CD4-positive, alpha-beta T cell (primary cell): ENCODE data around the gene TMEM127. TPM values are rescaled to one million over a fixed set of nuclear protein-coding genes. Genes with fewer than 3 reads are reported as not detected.

Experiments used
- ATAC-seq: fragments of 200-7000 bp; cut with Tn5 transposase; one replicate; pipeline ENCODE4 v1.10.0; 2022; ENCODE audit warnings: mild to moderate bottlenecking; ENCODE audit not compliant: poor library complexity
- CTCF ChIA-PET: fragments of 350-600 bp; sonication (Branson Sonifier 250); formaldehyde crosslinking; loops from one replicate; lab custom pipeline; 2021; ENCODE audit warnings: antibody characterized with exemption, inconsistent platforms; lab: Charles Lee
- POLR2A ChIA-PET: fragments of 350-600 bp; sonication (Branson Sonifier 250); formaldehyde crosslinking; loops from one replicate; lab custom pipeline; 2021; ENCODE audit warnings: antibody characterized with exemption, inconsistent platforms; lab: Charles Lee
- DNase-seq, 14 experiments: peaks; one replicate each; pipeline ENCODE4 v3.0.0-alpha.2; 2013 to 2020; ENCODE audit warnings: mixed read lengths in 2 of 14
- H3K27ac ChIP-seq, 2 donors: one replicate each; pipeline versions ENCODE4 v1.5.1 to v1.7.0; 2013; ENCODE audit warnings: low read length in 2 of 2, low read depth in 1 of 2, mild to moderate bottlenecking in 1 of 2
- H3K27me3 ChIP-seq, 2 experiments: 1 replicate in 1 of 2; 2 replicates in 1 of 2; pipeline versions ENCODE4 v1.6.1 to v1.7.0; 2013; ENCODE audit warnings: low read length in 2 of 2, control low read depth in 1 of 2, mild to moderate bottlenecking in 1 of 2, moderate library complexity in 1 of 2; ENCODE audit not compliant: insufficient read depth in 2 of 2, control insufficient read depth in 1 of 2
- H3K36me3 ChIP-seq: one replicate; pipeline ENCODE4 v1.6.1; 2013; ENCODE audit warnings: low read length, control low read depth; ENCODE audit not compliant: insufficient read depth
- H3K4me1 ChIP-seq: one replicate; pipeline ENCODE4 v1.6.1; 2013; ENCODE audit warnings: low read length, control low read depth; ENCODE audit not compliant: insufficient read depth
- H3K4me3 ChIP-seq: one replicate; pipeline ENCODE4 v1.5.1; 2013; ENCODE audit warnings: mild to moderate bottlenecking, low read length, moderate library complexity
- H3K9me3 ChIP-seq, 2 experiments: 1 replicate in 1 of 2; 2 replicates in 1 of 2; pipeline versions ENCODE4 v1.6.1 to v1.7.0; 2013; ENCODE audit warnings: low read length in 2 of 2, mild to moderate bottlenecking in 2 of 2, control low read depth in 1 of 2, moderate library complexity in 1 of 2; ENCODE audit not compliant: control insufficient read depth in 1 of 2, insufficient read depth in 1 of 2
- H3K27ac Mint-ChIP-seq: one replicate; pipeline ENCODE4 v1.8.0; 2020; ENCODE audit warnings: mixed read lengths
- H3K27me3 Mint-ChIP-seq: one replicate; pipeline ENCODE4 v1.8.0; 2021; ENCODE audit warnings: mixed read lengths
- H3K36me3 Mint-ChIP-seq: one replicate; pipeline ENCODE4 v1.8.0; 2021; ENCODE audit warnings: low read depth, mixed read lengths
- H3K4me1 Mint-ChIP-seq: one replicate; pipeline ENCODE4 v1.8.0; 2021; ENCODE audit warnings: low read depth, mixed read lengths
- H3K4me3 Mint-ChIP-seq: one replicate; pipeline ENCODE4 v1.8.0; 2020; ENCODE audit warnings: mild to moderate bottlenecking, mixed read lengths
- H3K9me3 Mint-ChIP-seq: one replicate; pipeline ENCODE4 v1.8.0; 2020; ENCODE audit warnings: mixed read lengths
- intact Hi-C, 2 experiments: fragments of 100-400 bp; cut with DNase I in 1 of 2; cut with micrococcal nuclease in 1 of 2; formaldehyde crosslinking; loops; one replicate each; pipeline versions ENCODE4 v1.15.1 to v1.9.0; 2023 to 2025; cut with DNase I, micrococcal nuclease
- total RNA-seq, 174 experiments: library from RNA in 2 of 174; stranded (reverse) in 2 of 174; gene quantifications; one replicate each; pipeline ENCODE4 v1.2.3 and lab custom pipeline; 2021 to 2026
- TF ChIP-seq, protein P1 (sequence below): fragments of 200-600 bp; IDR thresholded peaks from one replicate; pipeline ENCODE4 v1.8.0; 2022; ENCODE audit warnings: antibody characterized with exemption, mild to moderate bottlenecking

The TMEM127 gene
- total RNA-seq, 2 experiments from 2014 or later = 34.2 to 36.0 TPM

DNA sequence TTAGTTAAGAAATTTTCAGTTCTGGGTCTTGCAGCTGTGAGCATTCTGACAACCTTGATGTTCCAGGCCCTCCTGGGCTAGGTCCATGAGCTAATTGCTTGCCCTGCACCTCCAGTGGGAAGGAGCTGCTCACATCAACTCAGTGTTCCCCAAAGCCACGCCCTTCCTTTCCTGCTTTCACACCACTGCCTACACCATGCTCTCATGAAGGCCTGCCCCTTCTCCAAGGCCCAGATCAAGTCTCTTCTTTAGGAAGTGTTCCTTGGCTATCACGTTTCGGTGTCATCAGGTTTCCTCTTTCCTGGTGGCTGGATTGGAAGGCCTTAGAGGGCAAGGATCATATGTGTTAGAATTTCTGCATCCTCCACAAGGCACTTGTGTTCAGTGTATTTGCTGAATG lies 18.8 kb downstream of the TMEM127 start:
- Histone ChIP-seq H3K4me1 (peaks cover 39% of the 10 kb centered on the region), H3K9me3 (no peaks in the 10 kb centered on the region), H3K27me3 (no peaks in the 10 kb centered on the region), H3K27ac (no peak overlapping the region), H3K4me3 (no peak overlapping the region), H3K36me3 (peaks cover 10% of the 10 kb centered on the region)
- Mint-ChIP-seq H3K9me3 (no peaks in the 10 kb centered on the region), H3K36me3 (peaks cover 13% of the 10 kb centered on the region), H3K4me3 (no peak overlapping the region), H3K4me1 (peaks cover 37% of the 10 kb centered on the region), H3K27ac (peak overlapping the region; percentile 31), H3K27me3 (no peaks in the 10 kb centered on the region)
- DNase-seq = no peak
- intact Hi-C loops = no loop called here
- ChIA-PET CTCF (interaction anchor here (1.3 kb wide), 1 partner anchor 108 kb away, joined by 3 read pairs; the partner anchor contains the start of gene ASTL), POLR2A (interaction anchor here (0.9 to 1.3 kb wide), 2 partner anchors 9 to 39 kb away, joined by 3 read pairs; partner anchors contain the start of gene STARD7)
- ATAC-seq = no peak
- TF ChIP-seq, protein P1, sequence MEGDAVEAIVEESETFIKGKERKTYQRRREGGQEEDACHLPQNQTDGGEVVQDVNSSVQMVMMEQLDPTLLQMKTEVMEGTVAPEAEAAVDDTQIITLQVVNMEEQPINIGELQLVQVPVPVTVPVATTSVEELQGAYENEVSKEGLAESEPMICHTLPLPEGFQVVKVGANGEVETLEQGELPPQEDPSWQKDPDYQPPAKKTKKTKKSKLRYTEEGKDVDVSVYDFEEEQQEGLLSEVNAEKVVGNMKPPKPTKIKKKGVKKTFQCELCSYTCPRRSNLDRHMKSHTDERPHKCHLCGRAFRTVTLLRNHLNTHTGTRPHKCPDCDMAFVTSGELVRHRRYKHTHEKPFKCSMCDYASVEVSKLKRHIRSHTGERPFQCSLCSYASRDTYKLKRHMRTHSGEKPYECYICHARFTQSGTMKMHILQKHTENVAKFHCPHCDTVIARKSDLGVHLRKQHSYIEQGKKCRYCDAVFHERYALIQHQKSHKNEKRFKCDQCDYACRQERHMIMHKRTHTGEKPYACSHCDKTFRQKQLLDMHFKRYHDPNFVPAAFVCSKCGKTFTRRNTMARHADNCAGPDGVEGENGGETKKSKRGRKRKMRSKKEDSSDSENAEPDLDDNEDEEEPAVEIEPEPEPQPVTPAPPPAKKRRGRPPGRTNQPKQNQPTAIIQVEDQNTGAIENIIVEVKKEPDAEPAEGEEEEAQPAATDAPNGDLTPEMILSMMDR = no peak

DNA sequence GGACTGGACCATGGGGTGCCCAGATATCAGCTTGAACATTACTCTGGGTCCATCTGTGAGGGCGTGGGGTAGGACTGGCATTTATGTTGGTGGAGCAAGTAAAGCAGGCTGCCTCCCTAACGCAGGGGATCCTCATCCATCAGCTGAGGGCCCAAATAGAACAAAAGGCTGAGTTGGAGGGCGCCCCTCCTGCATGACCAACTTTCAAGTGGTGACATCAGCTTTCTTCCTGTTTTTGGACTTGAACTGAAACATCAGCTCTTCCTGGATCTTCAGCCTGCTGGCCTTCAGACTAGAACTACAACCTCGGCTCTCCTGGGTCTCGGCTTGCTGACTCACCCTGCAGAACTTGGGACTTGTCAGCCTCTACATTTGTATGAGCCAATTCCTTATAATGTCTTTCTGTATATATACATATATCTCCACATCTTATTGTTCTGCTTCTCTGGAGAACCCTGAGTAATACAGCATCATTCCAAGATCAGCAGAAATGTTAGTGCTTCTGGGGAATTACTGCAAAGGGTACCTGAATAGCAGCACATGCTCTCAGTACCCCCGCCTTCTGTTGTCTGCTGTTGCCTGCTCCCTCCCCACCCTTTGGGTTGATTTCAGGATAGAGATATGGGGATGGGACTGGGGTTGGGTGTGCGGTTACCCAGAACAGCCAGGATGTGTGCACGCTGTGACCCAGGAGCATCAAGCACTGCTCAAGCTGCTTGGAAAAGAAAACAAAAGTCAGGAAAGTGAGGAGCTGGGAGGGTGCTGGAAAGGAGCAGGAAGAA lies 20.0 kb downstream of the TMEM127 start:
- Mint-ChIP-seq H3K36me3 (peaks cover 6% of the 10 kb centered on the region), H3K27ac (peak overlapping the region; percentile 31), H3K27me3 (no peaks in the 10 kb centered on the region), H3K9me3 (no peaks in the 10 kb centered on the region), H3K4me1 (peaks cover 49% of the 10 kb centered on the region), H3K4me3 (no peak overlapping the region)
- peak in 4 of 14 experiments; percentile 14 to 72 (median 36) for DNase-seq
- Histone ChIP-seq H3K36me3 (peaks cover 4% of the 10 kb centered on the region), H3K4me1 (peaks cover 51% of the 10 kb centered on the region), H3K9me3 (no peaks in the 10 kb centered on the region), H3K4me3 (no peak overlapping the region), H3K27me3 (no peaks in the 10 kb centered on the region), H3K27ac (peak overlapping the region in 1 of 2 donors; percentile 3)
- no peak for ATAC-seq
- intact Hi-C loops = no loop called here
- CTCF ChIA-PET = no interaction called here
- POLR2A ChIA-PET = interaction anchor here (0.9 to 1.3 kb wide), 2 partner anchors 10 to 38 kb away, joined by 3 read pairs; partner anchors contain the start of gene STARD7
- TF ChIP-seq, protein P1 = no peak

DNA sequence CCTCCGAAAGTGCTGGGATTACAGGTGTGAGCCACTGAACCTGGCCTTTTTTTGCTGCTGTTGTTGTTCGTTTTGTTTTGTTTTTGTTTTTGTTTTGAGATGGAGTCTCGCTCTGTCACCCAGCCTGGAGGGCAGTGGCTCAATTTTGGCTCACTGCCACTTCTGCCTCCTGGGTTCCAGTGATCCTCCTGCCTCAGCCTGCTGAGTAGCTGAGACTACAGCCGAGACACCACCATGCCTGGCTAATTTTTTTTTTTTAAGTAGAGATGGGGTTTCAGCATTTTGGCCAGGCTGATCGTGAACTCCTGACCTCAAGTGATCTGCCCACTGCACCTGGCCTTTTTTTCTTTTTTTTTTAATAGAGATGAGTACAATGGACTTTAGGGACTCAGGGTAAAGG lies 22.0 kb downstream of the TMEM127 start:
- Histone ChIP-seq H3K4me3 (no peak overlapping the region), H3K4me1 (peaks cover 54% of the 10 kb centered on the region), H3K9me3 (no peaks in the 10 kb centered on the region), H3K27ac (no peak overlapping the region), H3K27me3 (no peaks in the 10 kb centered on the region), H3K36me3 (peaks cover 3% of the 10 kb centered on the region)
- ATAC-seq (no peak), DNase-seq (no peak)
- H3K36me3 Mint-ChIP-seq = no peaks in the 10 kb centered on the region
- intact Hi-C loops = no loop called here
- peaks cover 53% of the 10 kb centered on the region for H3K4me1 Mint-ChIP-seq
- H3K4me3 Mint-ChIP-seq = no peak overlapping the region
- no peak overlapping the region for H3K27ac Mint-ChIP-seq
- POLR2A ChIA-PET = interaction anchor here (1.0 to 3.0 kb wide), 2 partner anchors 35 kb away, joined by 3 to 26 read pairs; partner anchors contain the start of gene STARD7
- no peaks in the 10 kb centered on the region for H3K9me3 Mint-ChIP-seq
- CTCF ChIA-PET = no interaction called here
- TF ChIP-seq, protein P1 = no peak
- no peaks in the 10 kb centered on the region for H3K27me3 Mint-ChIP-seq
